WTC11 (cell line): ENCODE data around the gene HDGFL3.

Experiments used
- MXD4 ChIP-seq: fragments of 250-450 bp; sonication (Bioruptor Pico); IDR thresholded peaks from 2 replicates; pipeline ENCODE4 v1.8.0; 2021; ENCODE audit warnings: mild to moderate bottlenecking, moderate library complexity, borderline replicate concordance
- NFYB ChIP-seq: sonication (generic); formaldehyde crosslinking; conservative IDR thresholded peaks from 2 replicates; pipeline ENCODE4 v1.8.0; 2022; ENCODE audit warnings: low read depth, missing genetic modification reagents
- NR2C2 ChIP-seq: sonication (generic); formaldehyde crosslinking; IDR thresholded peaks from 2 replicates; pipeline ENCODE4 v1.8.0; 2022; ENCODE audit warnings: mild to moderate bottlenecking, missing genetic modification reagents
- TCF7 ChIP-seq: sonication (generic); formaldehyde crosslinking; IDR thresholded peaks from 2 replicates; pipeline ENCODE4 v1.8.0; 2022; ENCODE audit warnings: mild to moderate bottlenecking, low read depth, missing genetic modification reagents, moderate library complexity
- TF ChIP-seq, protein P1 (sequence below): sonication (generic); formaldehyde crosslinking; IDR thresholded peaks from 2 replicates; pipeline ENCODE4 v1.8.1; 2022; ENCODE audit warnings: low read depth, mild to moderate bottlenecking, moderate library complexity, missing genetic modification reagents, borderline replicate concordance
- TF ChIP-seq, protein P2 (sequence below): sonication (generic); formaldehyde crosslinking; IDR thresholded peaks from 2 replicates; pipeline ENCODE4 v1.8.0; 2022; ENCODE audit warnings: mild to moderate bottlenecking, missing genetic modification reagents
- TF ChIP-seq, protein P3 (sequence below): sonication (generic); formaldehyde crosslinking; IDR thresholded peaks from 2 replicates; pipeline ENCODE4 v1.8.0; 2023; ENCODE audit warnings: missing genetic modification reagents
- TF ChIP-seq, protein P4 (sequence below): sonication (generic); formaldehyde crosslinking; IDR thresholded peaks from 2 replicates; pipeline ENCODE4 v1.8.1; 2022; ENCODE audit warnings: low read depth, missing genetic modification reagents, borderline replicate concordance
- TF ChIP-seq, protein P5 (sequence below): fragments of 200-600 bp; IDR thresholded peaks from 2 replicates; pipeline ENCODE4 v1.8.0; 2022; ENCODE audit warnings: antibody characterized with exemption
- TF ChIP-seq, protein P6 (sequence below): sonication (generic); formaldehyde crosslinking; IDR thresholded peaks from 2 replicates; pipeline ENCODE4 v1.8.1; 2022; ENCODE audit warnings: mild to moderate bottlenecking, moderate library complexity, missing genetic modification reagents
- TF ChIP-seq, protein P7 (sequence below): sonication (generic); formaldehyde crosslinking; IDR thresholded peaks from 2 replicates; pipeline ENCODE4 v1.8.1; 2023; ENCODE audit warnings: mild to moderate bottlenecking, missing genetic modification reagents

DNA sequence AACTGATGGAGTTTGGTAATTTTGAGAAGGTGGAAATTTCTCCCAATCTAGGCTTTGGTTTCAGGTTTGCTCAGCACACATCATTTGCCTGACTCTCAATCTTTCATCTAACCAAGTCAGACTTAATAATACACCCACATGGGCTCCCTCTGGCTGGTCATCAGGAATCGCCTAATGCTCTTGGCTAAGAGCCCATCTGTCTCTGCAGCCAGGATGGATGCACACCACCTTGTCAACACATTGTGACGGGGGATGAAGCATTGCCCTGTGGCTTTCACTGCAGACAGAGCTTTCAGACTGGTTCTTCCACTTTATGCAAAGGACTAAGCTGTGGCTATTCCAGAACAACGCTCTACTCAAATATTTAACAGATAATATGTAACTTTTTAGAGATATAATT, 3.0 kb upstream of the HDGFL3 start:
- TF ChIP-seq NR2C2 (no peak), MXD4 (CRISPR knock-in tag) (no peak), NFYB (no peak), TCF7 (no peak)
- TF ChIP-seq, protein P1, sequence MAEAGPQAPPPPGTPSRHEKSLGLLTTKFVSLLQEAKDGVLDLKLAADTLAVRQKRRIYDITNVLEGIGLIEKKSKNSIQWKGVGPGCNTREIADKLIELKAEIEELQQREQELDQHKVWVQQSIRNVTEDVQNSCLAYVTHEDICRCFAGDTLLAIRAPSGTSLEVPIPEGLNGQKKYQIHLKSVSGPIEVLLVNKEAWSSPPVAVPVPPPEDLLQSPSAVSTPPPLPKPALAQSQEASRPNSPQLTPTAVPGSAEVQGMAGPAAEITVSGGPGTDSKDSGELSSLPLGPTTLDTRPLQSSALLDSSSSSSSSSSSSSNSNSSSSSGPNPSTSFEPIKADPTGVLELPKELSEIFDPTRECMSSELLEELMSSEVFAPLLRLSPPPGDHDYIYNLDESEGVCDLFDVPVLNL (CRISPR knock-in tag): no peak
- TF ChIP-seq, protein P2, sequence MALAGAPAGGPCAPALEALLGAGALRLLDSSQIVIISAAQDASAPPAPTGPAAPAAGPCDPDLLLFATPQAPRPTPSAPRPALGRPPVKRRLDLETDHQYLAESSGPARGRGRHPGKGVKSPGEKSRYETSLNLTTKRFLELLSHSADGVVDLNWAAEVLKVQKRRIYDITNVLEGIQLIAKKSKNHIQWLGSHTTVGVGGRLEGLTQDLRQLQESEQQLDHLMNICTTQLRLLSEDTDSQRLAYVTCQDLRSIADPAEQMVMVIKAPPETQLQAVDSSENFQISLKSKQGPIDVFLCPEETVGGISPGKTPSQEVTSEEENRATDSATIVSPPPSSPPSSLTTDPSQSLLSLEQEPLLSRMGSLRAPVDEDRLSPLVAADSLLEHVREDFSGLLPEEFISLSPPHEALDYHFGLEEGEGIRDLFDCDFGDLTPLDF: no peak
- TF ChIP-seq, protein P3, sequence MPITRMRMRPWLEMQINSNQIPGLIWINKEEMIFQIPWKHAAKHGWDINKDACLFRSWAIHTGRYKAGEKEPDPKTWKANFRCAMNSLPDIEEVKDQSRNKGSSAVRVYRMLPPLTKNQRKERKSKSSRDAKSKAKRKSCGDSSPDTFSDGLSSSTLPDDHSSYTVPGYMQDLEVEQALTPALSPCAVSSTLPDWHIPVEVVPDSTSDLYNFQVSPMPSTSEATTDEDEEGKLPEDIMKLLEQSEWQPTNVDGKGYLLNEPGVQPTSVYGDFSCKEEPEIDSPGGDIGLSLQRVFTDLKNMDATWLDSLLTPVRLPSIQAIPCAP (CRISPR knock-in tag): no peak
- TF ChIP-seq, protein P4, sequence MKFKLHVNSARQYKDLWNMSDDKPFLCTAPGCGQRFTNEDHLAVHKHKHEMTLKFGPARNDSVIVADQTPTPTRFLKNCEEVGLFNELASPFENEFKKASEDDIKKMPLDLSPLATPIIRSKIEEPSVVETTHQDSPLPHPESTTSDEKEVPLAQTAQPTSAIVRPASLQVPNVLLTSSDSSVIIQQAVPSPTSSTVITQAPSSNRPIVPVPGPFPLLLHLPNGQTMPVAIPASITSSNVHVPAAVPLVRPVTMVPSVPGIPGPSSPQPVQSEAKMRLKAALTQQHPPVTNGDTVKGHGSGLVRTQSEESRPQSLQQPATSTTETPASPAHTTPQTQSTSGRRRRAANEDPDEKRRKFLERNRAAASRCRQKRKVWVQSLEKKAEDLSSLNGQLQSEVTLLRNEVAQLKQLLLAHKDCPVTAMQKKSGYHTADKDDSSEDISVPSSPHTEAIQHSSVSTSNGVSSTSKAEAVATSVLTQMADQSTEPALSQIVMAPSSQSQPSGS (CRISPR knock-in tag): no peak
- TF ChIP-seq, protein P5, sequence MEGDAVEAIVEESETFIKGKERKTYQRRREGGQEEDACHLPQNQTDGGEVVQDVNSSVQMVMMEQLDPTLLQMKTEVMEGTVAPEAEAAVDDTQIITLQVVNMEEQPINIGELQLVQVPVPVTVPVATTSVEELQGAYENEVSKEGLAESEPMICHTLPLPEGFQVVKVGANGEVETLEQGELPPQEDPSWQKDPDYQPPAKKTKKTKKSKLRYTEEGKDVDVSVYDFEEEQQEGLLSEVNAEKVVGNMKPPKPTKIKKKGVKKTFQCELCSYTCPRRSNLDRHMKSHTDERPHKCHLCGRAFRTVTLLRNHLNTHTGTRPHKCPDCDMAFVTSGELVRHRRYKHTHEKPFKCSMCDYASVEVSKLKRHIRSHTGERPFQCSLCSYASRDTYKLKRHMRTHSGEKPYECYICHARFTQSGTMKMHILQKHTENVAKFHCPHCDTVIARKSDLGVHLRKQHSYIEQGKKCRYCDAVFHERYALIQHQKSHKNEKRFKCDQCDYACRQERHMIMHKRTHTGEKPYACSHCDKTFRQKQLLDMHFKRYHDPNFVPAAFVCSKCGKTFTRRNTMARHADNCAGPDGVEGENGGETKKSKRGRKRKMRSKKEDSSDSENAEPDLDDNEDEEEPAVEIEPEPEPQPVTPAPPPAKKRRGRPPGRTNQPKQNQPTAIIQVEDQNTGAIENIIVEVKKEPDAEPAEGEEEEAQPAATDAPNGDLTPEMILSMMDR: no peak
- TF ChIP-seq, protein P6, sequence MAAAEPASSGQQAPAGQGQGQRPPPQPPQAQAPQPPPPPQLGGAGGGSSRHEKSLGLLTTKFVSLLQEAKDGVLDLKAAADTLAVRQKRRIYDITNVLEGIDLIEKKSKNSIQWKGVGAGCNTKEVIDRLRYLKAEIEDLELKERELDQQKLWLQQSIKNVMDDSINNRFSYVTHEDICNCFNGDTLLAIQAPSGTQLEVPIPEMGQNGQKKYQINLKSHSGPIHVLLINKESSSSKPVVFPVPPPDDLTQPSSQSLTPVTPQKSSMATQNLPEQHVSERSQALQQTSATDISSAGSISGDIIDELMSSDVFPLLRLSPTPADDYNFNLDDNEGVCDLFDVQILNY (CRISPR knock-in tag): no peak
- TF ChIP-seq, protein P7, sequence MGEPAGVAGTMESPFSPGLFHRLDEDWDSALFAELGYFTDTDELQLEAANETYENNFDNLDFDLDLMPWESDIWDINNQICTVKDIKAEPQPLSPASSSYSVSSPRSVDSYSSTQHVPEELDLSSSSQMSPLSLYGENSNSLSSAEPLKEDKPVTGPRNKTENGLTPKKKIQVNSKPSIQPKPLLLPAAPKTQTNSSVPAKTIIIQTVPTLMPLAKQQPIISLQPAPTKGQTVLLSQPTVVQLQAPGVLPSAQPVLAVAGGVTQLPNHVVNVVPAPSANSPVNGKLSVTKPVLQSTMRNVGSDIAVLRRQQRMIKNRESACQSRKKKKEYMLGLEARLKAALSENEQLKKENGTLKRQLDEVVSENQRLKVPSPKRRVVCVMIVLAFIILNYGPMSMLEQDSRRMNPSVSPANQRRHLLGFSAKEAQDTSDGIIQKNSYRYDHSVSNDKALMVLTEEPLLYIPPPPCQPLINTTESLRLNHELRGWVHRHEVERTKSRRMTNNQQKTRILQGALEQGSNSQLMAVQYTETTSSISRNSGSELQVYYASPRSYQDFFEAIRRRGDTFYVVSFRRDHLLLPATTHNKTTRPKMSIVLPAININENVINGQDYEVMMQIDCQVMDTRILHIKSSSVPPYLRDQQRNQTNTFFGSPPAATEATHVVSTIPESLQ: no peak
